DND-41 (cell line): Measurements from ENCODE around the gene FJX1.

Source experiments
- EZH2 ChIP-seq: IDR thresholded peaks from 3 replicates; pipeline ENCODE4 v1.6.1; 2012; ENCODE audit warnings: borderline replicate concordance, low read depth, mild to moderate bottlenecking, moderate library complexity, low read length, inconsistent platforms; ENCODE audit not compliant: severe bottlenecking
- TF ChIP-seq, protein P1 (sequence below): IDR thresholded peaks from 2 replicates; pipeline ENCODE4 v1.5.1; 2012; ENCODE audit warnings: borderline replicate concordance, low read length, moderate library complexity, mild to moderate bottlenecking; ENCODE audit not compliant: poor library complexity, severe bottlenecking; ENCODE audit errors: extremely low read depth

- TF ChIP-seq, protein P1, sequence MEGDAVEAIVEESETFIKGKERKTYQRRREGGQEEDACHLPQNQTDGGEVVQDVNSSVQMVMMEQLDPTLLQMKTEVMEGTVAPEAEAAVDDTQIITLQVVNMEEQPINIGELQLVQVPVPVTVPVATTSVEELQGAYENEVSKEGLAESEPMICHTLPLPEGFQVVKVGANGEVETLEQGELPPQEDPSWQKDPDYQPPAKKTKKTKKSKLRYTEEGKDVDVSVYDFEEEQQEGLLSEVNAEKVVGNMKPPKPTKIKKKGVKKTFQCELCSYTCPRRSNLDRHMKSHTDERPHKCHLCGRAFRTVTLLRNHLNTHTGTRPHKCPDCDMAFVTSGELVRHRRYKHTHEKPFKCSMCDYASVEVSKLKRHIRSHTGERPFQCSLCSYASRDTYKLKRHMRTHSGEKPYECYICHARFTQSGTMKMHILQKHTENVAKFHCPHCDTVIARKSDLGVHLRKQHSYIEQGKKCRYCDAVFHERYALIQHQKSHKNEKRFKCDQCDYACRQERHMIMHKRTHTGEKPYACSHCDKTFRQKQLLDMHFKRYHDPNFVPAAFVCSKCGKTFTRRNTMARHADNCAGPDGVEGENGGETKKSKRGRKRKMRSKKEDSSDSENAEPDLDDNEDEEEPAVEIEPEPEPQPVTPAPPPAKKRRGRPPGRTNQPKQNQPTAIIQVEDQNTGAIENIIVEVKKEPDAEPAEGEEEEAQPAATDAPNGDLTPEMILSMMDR = no peak
- TF ChIP-seq EZH2 = no peak
These were observed 11.3 kb downstream of the FJX1 start for GRCh38 chr11:35629511-35629910.
